ENCODE data around the gene VWA8.
"Not testable (repeated sequence)": the region's sequence is repeated elsewhere in the genome, so short reads cannot be mapped to it uniquely, and the experiment has no call there.

The VWA8 gene

DNA sequence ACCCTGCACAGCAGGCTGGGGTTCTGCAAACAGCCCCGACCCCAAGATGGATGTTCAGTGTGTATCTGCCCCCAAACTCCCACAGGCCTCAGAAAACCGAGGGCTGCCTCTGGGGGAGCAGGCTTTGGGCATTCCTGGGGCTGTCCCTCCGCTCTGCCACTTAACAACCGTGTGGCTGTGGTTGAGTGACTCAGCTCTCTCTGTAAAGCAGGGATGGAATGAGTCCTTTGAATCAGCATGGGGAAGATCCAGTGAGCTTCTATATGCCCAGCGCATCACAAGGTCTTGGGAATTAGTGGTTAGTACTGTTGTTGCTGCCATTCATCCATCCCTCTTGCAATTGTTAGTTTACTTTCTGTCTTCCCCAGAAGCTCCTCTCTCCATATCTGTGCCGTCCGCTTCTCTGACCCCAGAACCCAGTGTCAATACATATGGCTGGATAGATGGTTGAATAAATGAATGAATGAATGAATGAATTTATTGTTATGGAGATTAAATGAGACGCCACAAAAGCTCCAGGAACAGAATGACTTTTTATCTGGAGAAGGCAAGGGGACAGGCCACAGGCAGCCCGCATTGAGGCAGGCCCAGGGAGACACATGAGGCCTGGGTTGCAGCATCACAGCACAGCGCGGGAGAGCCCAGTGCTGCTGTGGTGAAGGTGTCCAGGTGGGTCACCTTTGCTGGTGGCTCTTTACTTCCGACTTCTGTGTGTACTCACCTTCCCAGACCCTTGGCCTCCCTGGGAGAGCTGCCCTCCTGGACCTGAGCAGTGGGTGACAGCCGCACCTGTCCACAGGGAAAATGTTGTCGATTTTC lies 414.3 kb downstream of the VWA8 start:
- Histone ChIP-seq H3K4me2 (no peak overlapping the region), H3K9me3 (replicated peaks in 1 of 11) (peaks cover 15 to 27% (median 21%) of the 10 kb centered on the region in 11 experiments), H3K36me3 (no peaks in the 10 kb centered on the region), H3K4me3 (no peak overlapping the region), H4K20me1 (no peaks in the 10 kb centered on the region), H3K27me3 (no peaks in the 10 kb centered on the region), H3K9ac (no peak overlapping the region), H3K4me1 (peaks cover 0 to 5% (median 0%) of the 10 kb centered on the region in 10 experiments; a peak in 2 of 20 replicates), H3K27ac (no peak overlapping the region)
- TF ChIP-seq Cebpa-rat (IDR thresholded peaks at IDR 0.05): no peak

DNA sequence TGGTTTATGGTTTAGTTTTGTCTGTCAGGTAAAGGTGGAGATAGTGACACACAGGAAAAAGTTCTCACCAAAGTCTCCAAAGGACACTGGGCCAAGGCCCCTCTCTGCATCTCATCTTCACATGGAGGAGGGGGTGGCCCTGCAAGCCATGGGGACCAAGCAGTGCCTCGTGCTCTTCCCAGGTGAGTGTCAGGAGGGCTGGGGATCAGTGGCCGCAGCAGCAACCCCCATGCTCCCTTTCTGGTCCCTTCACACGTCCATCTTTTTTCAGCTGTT lies 415.5 kb downstream of the VWA8 start:
- Histone ChIP-seq H3K4me3 (no peak overlapping the region), H3K9ac (no peak overlapping the region), H3K36me3 (no peaks in the 10 kb centered on the region), H3K27me3 (no peaks in the 10 kb centered on the region), H3K27ac (no peak overlapping the region), H3K4me1 (peaks cover 0 to 5% (median 0%) of the 10 kb centered on the region in 10 experiments; a peak in 2 of 20 replicates), H4K20me1 (no peaks in the 10 kb centered on the region), H3K4me2 (no peak overlapping the region), H3K9me3 (replicated peaks in 1 of 11) (peaks cover 15 to 27% (median 21%) of the 10 kb centered on the region in 11 experiments)
- TF ChIP-seq Cebpa-rat (IDR thresholded peaks at IDR 0.05): no peak

DNA sequence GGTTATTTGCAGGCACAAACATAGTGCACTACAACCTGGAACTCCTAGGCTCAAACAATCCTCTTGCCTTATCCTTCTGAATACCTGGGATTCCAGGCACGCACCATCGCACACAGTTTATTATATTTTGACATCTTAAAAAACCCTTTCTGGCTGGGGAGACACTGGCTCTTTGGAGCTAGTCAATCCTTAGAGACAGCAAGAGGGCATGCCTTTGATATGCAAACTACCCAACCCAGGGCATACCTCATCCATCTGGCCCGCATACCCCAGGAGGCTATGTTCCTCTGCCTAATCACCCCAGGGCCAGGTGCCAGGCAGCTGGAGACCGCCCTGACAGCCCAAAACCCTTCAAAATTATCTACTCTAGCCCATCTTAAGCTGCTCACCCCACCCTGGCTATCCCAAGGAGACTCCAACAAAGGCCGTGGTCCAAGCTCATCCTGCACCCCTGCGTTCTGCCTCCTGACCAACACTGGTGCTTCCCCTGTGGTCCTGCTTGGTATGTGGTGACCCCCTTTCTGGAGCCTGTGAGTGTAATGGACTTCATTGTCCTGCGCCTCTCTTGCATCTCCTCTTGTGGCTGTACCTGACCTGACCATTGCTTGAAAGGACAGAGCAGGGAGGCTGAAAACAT lies 417.1 kb downstream of the VWA8 start:
- Histone ChIP-seq H3K4me1 (peaks cover 0 to 5% (median 0%) of the 10 kb centered on the region in 10 experiments; a peak in 2 of 20 replicates), H3K4me3 (no peak overlapping the region), H3K9me3 (replicated peaks in 1 of 11) (peaks cover 15 to 27% (median 21%) of the 10 kb centered on the region in 11 experiments), H3K9ac (no peak overlapping the region), H3K4me2 (no peak overlapping the region), H3K27me3 (no peaks in the 10 kb centered on the region), H3K36me3 (no peaks in the 10 kb centered on the region), H4K20me1 (no peaks in the 10 kb centered on the region), H3K27ac (no peak overlapping the region)
- no peak for TF ChIP-seq Cebpa-rat (IDR thresholded peaks at IDR 0.05)

DNA sequence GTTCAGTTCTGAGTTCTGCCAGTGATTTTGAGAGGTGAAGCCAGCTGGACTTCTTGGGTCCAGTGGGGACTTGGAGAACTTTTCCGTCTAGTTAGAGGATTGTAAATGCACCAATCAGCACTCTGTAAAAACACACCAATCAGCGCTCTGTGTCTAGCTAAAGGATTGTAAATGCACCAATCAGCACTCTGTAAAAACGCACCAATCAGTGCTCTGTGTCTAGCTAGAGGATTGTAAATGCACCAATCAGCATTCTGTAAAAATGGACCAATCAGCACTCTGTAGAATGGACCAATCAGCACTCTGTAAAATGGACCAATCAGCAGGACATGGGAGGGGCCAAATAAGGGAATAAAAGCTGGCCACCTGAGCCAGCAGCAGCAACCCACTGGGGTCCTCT lies 418.1 kb downstream of the VWA8 start:
- H3K27me3 ChIP-seq, H3K36me3 ChIP-seq, H4K20me1 ChIP-seq, H3K4me3 ChIP-seq, H3K4me1 ChIP-seq, H3K27ac ChIP-seq, H3K4me2 ChIP-seq, H3K9ac ChIP-seq: not testable (repeated sequence)
- H3K9me3 ChIP-seq (replicated peaks in 1 of 11): peaks cover 15 to 27% (median 21%) of the 10 kb centered on the region in 11 experiments

DNA sequence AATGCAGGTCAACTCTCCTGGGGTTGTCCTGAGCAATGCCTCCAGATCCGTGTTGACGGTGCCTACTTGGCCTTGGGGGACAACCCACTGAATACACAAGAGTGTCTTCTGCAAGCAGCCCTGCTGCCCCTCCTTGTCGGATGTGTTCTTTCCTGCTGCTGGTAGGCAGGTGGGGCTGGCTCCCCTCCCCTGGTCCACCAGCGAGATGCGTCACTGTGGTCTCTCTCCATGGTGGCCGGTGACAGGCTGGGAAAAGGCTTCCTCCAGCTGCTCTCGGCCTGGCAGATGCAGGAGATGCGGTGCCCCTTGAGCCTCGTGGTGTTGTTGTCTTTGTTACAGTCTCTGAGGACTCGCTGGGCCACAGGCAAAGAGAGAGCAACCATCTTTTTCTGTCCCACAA lies 418.6 kb downstream of the VWA8 start:
- Histone ChIP-seq H3K4me1 (peaks cover 0 to 5% (median 0%) of the 10 kb centered on the region in 10 experiments; a peak in 2 of 20 replicates), H3K27me3 (no peaks in the 10 kb centered on the region)
- no peak for TF ChIP-seq Cebpa-rat (IDR thresholded peaks at IDR 0.05)

DNA sequence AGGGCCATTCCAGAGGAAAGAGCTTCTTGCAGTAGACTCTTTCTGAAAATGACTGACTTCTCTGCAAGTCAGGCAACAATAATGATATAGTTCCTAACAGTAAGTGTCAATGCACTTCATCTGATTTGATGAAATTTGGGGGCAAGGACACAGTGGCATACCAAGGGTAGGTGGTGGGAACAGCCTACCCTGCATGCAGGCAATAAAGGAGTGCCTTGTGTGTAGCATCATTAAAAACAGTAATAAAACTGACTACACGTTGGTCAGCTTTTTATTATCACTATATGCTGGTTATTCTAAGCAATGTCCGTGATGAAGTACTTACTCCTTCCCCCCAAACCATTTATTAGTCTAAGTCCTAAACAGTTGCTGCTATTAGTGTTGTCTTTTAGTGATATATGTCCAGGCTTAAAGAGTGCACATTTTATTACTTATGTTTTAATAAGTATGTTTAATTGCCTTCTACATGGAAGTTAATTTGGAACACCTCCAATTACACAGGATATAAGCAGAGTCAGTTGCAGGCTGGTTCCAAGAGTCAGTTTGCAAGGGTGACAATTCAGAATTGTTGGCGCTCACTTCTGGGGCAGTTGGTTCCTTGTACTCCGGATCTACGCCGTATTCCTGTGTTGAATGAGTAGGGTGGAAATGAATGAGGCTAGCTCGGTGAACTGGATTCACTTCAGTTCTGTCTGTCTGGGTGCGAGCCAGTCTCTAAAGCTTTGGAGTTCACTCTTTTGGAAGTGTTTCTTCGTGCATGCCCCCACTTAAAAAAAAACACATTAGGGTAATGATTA lies 419.6 kb downstream of the VWA8 start:
- Histone ChIP-seq H3K27me3 (no peaks in the 10 kb centered on the region), H3K9me3 (replicated peaks in 1 of 11) (peaks cover 15 to 27% (median 21%) of the 10 kb centered on the region in 11 experiments), H4K20me1 (no peaks in the 10 kb centered on the region), H3K9ac (no peak overlapping the region), H3K4me1 (peaks cover 0 to 5% (median 0%) of the 10 kb centered on the region in 10 experiments; a peak in 2 of 20 replicates), H3K4me3 (no peak overlapping the region), H3K36me3 (no peaks in the 10 kb centered on the region), H3K4me2 (no peak overlapping the region), H3K27ac (no peak overlapping the region)
- TF ChIP-seq Cebpa-rat (IDR thresholded peaks at IDR 0.05): no peak

More for the DNA sequence above, 418.6 kb downstream of the VWA8 start:
- Histone ChIP-seq H3K4me3 (no peak overlapping the region), H4K20me1 (no peaks in the 10 kb centered on the region), H3K27ac (no peak overlapping the region), H3K9ac (no peak overlapping the region), H3K36me3 (no peaks in the 10 kb centered on the region), H3K4me2 (no peak overlapping the region), H3K9me3 (replicated peaks in 1 of 11) (peaks cover 15 to 27% (median 21%) of the 10 kb centered on the region in 11 experiments)

DNA sequence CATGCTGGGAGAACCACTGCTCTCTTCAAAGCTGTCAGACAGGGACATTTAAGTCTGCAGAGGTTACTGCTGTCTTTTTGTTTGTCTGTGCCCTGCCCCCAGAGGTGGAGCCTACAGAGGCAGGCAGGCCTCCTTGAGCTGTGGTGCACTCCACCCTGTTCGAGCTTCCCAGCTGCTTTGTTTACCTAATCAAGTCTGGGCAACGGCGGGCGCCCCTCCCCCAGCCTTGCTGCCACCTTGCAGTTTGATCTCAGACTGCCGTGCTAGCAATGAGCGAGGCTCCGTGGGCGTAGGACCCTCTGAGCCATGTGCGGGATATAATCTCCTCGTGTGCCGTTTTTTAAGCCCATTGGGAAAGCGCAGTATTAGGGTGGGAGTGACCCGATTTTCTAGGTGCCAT lies 420.7 kb downstream of the VWA8 start:
- H4K20me1 ChIP-seq, H3K4me3 ChIP-seq, H3K4me1 ChIP-seq, H3K9ac ChIP-seq, H3K4me2 ChIP-seq, H3K27me3 ChIP-seq, H3K27ac ChIP-seq, H3K36me3 ChIP-seq: not testable (repeated sequence)
- H3K9me3 ChIP-seq (replicated peaks in 1 of 11): peaks cover 15 to 27% (median 21%) of the 10 kb centered on the region in 11 experiments

DNA sequence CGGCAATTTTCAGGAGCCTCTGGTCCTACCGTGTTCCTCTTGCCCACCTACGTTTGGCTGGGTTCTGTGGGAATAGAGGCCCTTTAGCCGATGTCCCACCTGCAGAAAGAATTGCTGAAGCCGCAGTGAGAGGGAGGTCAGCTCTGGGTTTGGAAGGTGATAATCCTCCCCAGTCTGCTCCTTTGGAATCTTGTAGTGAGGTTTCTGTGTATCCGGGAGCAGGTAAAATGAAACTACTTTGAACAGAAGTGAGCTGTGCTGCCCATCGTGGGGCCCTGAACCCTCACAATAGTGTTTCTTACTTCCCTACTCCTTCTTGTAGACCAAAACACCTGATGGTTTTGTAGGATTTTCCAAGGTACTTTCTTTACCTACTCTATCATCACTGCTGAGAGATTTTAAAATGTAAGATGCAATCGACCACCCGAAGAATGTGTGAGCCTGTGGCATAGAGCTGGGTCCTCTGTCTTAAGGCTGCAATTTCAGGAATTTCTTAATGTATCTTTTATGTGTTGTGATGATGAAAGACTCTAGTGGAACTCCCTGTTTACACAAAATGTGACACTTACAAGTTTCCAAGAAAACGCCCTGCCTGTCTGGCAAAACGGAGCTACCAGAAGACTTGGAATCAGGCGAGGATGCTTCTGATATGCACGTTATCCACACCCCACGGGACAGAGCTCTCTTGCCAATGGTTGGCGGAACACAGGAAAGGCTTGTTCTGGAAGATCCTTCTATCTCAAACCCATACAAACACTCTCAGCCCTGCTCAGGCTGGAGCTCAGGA lies 427.4 kb downstream of the VWA8 start:
- H3K4me3 ChIP-seq: no peak overlapping the region
- no peak overlapping the region for H3K9ac ChIP-seq
- H3K36me3 ChIP-seq: no peaks in the 10 kb centered on the region
- H4K20me1 ChIP-seq: no peaks in the 10 kb centered on the region
- H3K9me3 ChIP-seq (replicated peaks in 1 of 11): no peaks in the 10 kb centered on the region
- no peak overlapping the region for H3K27ac ChIP-seq
- no peak overlapping the region for H3K4me2 ChIP-seq
- H3K27me3 ChIP-seq: no peaks in the 10 kb centered on the region
- no peak for TF ChIP-seq Cebpa-rat (IDR thresholded peaks at IDR 0.05)
- H3K4me1 ChIP-seq: no peaks in the 10 kb centered on the region

DNA sequence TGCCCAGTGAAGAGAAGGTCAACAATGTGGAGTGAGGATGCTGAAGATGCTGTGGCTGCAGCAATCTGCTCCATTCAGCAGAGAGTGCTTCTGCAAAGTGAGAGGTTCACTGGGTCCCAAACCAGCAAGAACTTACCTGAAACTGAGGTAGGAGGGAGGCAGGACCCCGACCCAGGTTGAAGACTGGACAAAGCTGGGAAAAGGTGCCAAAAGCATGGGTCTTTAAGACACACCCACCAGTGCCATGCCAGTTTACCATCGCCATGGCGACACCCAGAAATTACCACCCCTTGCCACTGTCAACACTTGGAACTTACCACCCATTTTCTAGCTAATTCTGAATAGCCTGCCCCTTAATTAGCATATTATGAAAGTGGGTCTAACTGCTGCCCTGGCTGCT lies 432.9 kb downstream of the VWA8 start:
- H3K9me3 ChIP-seq (replicated peaks in 1 of 11): peaks cover 0 to 2% (median 0%) of the 10 kb centered on the region in 11 experiments; a peak in 1 of 22 replicates
- H3K36me3 ChIP-seq: no peaks in the 10 kb centered on the region
- H3K4me3 ChIP-seq: no peak overlapping the region
- no peaks in the 10 kb centered on the region for H4K20me1 ChIP-seq
- no peak overlapping the region for H3K4me2 ChIP-seq
- no peak overlapping the region for H3K9ac ChIP-seq
- H3K4me1 ChIP-seq: no peaks in the 10 kb centered on the region
- no peaks in the 10 kb centered on the region for H3K27me3 ChIP-seq
- no peak overlapping the region for H3K27ac ChIP-seq
- no peak for TF ChIP-seq Cebpa-rat (IDR thresholded peaks at IDR 0.05)
